HEK293 (cell line): ENCODE measurements around the gene KCND2.

Experiments used
- CTCF ChIA-PET: fragments of 350-600 bp; formaldehyde crosslinking; extraction: SDS; loops from one replicate; lab custom pipeline; 2021; ENCODE audit warnings: antibody characterized with exemption; lab: Yijun Ruan, JAX
- POLR2A ChIA-PET: fragments of 300-600 bp; formaldehyde crosslinking; extraction: SDS; loops from one replicate; lab custom pipeline; 2020; ENCODE audit warnings: antibody characterized with exemption, inconsistent platforms; lab: Yijun Ruan, JAX
- H3K27ac ChIP-seq: fragments of 200-500 bp; sonication (Bioruptor generic); 2 replicates; pipeline ENCODE4 v1.5.1; 2014; ENCODE audit warnings: low read depth, low read length, control low read depth, inconsistent platforms; ENCODE audit errors: extremely low read depth
- H3K36me3 ChIP-seq, 2 experiments: fragments of 200-500 bp in 1 of 2; sonication (Bioruptor generic) in 1 of 2; 1 replicate in 1 of 2; 2 replicates in 1 of 2; pipeline ENCODE4 v1.5.1; 2014 to 2017; ENCODE audit warnings: inconsistent platforms in 2 of 2, low read length in 2 of 2; ENCODE audit not compliant: control insufficient read depth in 2 of 2, insufficient read depth in 1 of 2
- H3K4me1 ChIP-seq: fragments of 200-500 bp; sonication (Bioruptor generic); 2 replicates; pipeline ENCODE4 v1.5.1; 2014; ENCODE audit warnings: mild to moderate bottlenecking, low read length, inconsistent platforms; ENCODE audit not compliant: control insufficient read depth, insufficient read depth
- H3K4me3 ChIP-seq: 2 replicates; pipeline ENCODE4 v1.5.1; 2011; ENCODE audit warnings: low read depth, mild to moderate bottlenecking, control low read depth, low read length, moderate library complexity
- H3K9me3 ChIP-seq: fragments of 200-500 bp; sonication (Bioruptor generic); 2 replicates; pipeline ENCODE4 v1.5.1; 2014; ENCODE audit warnings: low read depth, low read length, inconsistent platforms; ENCODE audit not compliant: control insufficient read depth, insufficient read depth
- GLIS1 ChIP-seq: fragments of 450-650 bp; formaldehyde crosslinking; IDR thresholded peaks from 2 replicates; pipeline ENCODE4 v1.5.1; 2016; ENCODE audit warnings: missing biosample characterization, missing genetic modification characterization
- PATZ1 ChIP-seq: fragments of 450-650 bp; formaldehyde crosslinking; IDR thresholded peaks from 2 replicates; pipeline ENCODE4 v1.5.1; 2016; ENCODE audit warnings: missing biosample characterization, missing genetic modification characterization
- PRDM4 ChIP-seq: fragments of 450-650 bp; formaldehyde crosslinking; IDR thresholded peaks from 2 replicates; pipeline ENCODE4 v1.5.1; 2017; ENCODE audit warnings: missing biosample characterization, missing genetic modification characterization
- SCRT1 ChIP-seq: fragments of 450-650 bp; formaldehyde crosslinking; IDR thresholded peaks from 2 replicates; pipeline ENCODE4 v1.5.1; 2016; ENCODE audit warnings: missing biosample characterization, missing genetic modification characterization, borderline replicate concordance
- SP3 ChIP-seq: fragments of 450-650 bp; formaldehyde crosslinking; IDR thresholded peaks from 2 replicates; pipeline ENCODE4 v1.5.1; 2016; ENCODE audit warnings: missing biosample characterization, missing genetic modification characterization
- YY1 ChIP-seq: fragments of 450-650 bp; formaldehyde crosslinking; IDR thresholded peaks from 2 replicates; pipeline ENCODE4 v1.5.1; 2018; ENCODE audit warnings: missing biosample characterization, missing genetic modification characterization
- ZBTB8A ChIP-seq: fragments of 450-650 bp; formaldehyde crosslinking; IDR thresholded peaks from 2 replicates; pipeline ENCODE4 v1.5.1; 2016; ENCODE audit warnings: missing biosample characterization, missing genetic modification characterization
- ZFP69B ChIP-seq: fragments of 450-650 bp; formaldehyde crosslinking; IDR thresholded peaks from 2 replicates; pipeline ENCODE4 v1.5.1; 2016; ENCODE audit warnings: missing biosample characterization, missing genetic modification characterization
- ZNF16 ChIP-seq: fragments of 450-650 bp; formaldehyde crosslinking; IDR thresholded peaks from 2 replicates; pipeline ENCODE4 v1.5.1; 2016; ENCODE audit warnings: low read depth, missing biosample characterization, missing genetic modification characterization
- ZNF174 ChIP-seq: fragments of 450-650 bp; formaldehyde crosslinking; IDR thresholded peaks from 2 replicates; pipeline ENCODE4 v1.5.0; 2017; ENCODE audit warnings: missing biosample characterization, mild to moderate bottlenecking, missing genetic modification characterization
- ZNF23 ChIP-seq: fragments of 450-650 bp; formaldehyde crosslinking; IDR thresholded peaks from 2 replicates; pipeline ENCODE4 v1.5.1; 2016; ENCODE audit warnings: missing biosample characterization, missing genetic modification characterization, borderline replicate concordance
- ZNF24 ChIP-seq: fragments of 450-650 bp; formaldehyde crosslinking; IDR thresholded peaks from 2 replicates; pipeline ENCODE4 v1.5.1; 2016; ENCODE audit warnings: missing biosample characterization, missing genetic modification characterization
- ZNF26 ChIP-seq: fragments of 450-650 bp; formaldehyde crosslinking; IDR thresholded peaks from 2 replicates; pipeline ENCODE4 v1.5.1; 2016; ENCODE audit warnings: missing biosample characterization, missing genetic modification characterization
- ZNF324 ChIP-seq: fragments of 450-650 bp; formaldehyde crosslinking; IDR thresholded peaks from 2 replicates; pipeline ENCODE4 v1.5.1; 2016; ENCODE audit warnings: missing biosample characterization, missing genetic modification characterization
- ZNF350 ChIP-seq: fragments of 450-650 bp; formaldehyde crosslinking; IDR thresholded peaks from 2 replicates; pipeline ENCODE4 v1.5.0; 2017; ENCODE audit warnings: missing biosample characterization, mild to moderate bottlenecking, missing genetic modification characterization
- ZNF394 ChIP-seq: fragments of 450-650 bp; formaldehyde crosslinking; IDR thresholded peaks from 2 replicates; pipeline ENCODE4 v1.5.1; 2016; ENCODE audit warnings: missing biosample characterization, missing genetic modification characterization, mild to moderate bottlenecking, moderate library complexity, borderline replicate concordance
- ZNF404 ChIP-seq: fragments of 450-650 bp; formaldehyde crosslinking; IDR thresholded peaks from 2 replicates; pipeline ENCODE4 v1.5.1; 2017; ENCODE audit warnings: missing biosample characterization, missing genetic modification characterization
- ZNF416 ChIP-seq: fragments of 450-650 bp; formaldehyde crosslinking; IDR thresholded peaks from 2 replicates; pipeline ENCODE4 v1.5.1; 2016; ENCODE audit warnings: missing biosample characterization, missing genetic modification characterization
- ZNF513 ChIP-seq: fragments of 450-650 bp; IDR thresholded peaks from 2 replicates; pipeline ENCODE4 v1.5.1; 2018; ENCODE audit warnings: missing biosample characterization, missing genetic modification characterization
- ZNF529 ChIP-seq: fragments of 450-650 bp; formaldehyde crosslinking; IDR thresholded peaks from 2 replicates; pipeline ENCODE4 v1.5.1; 2017; ENCODE audit warnings: missing genetic modification characterization, missing biosample characterization; ENCODE audit not compliant: insufficient replicate concordance
- ZNF548 ChIP-seq: fragments of 450-650 bp; formaldehyde crosslinking; IDR thresholded peaks from 2 replicates; pipeline ENCODE4 v1.5.1; 2016; ENCODE audit warnings: missing biosample characterization, missing genetic modification characterization
- ZNF76 ChIP-seq: fragments of 450-650 bp; formaldehyde crosslinking; IDR thresholded peaks from 2 replicates; pipeline ENCODE4; 2016; ENCODE audit warnings: low read depth, missing biosample characterization, missing genetic modification characterization, borderline replicate concordance
- ZSCAN23 ChIP-seq: fragments of 450-650 bp; formaldehyde crosslinking; IDR thresholded peaks from 2 replicates; pipeline ENCODE4 v1.5.1; 2016; ENCODE audit warnings: missing biosample characterization, missing genetic modification characterization
- TF ChIP-seq, protein P1 (sequence below): fragments of 450-650 bp; formaldehyde crosslinking; IDR thresholded peaks from 2 replicates; pipeline ENCODE4 v1.5.1; 2017; ENCODE audit warnings: missing biosample characterization, mild to moderate bottlenecking, missing genetic modification characterization, moderate library complexity
- TF ChIP-seq, protein P2 (sequence below): fragments of 450-650 bp; formaldehyde crosslinking; IDR thresholded peaks from 2 replicates; pipeline ENCODE4 v1.5.1; 2016; ENCODE audit warnings: missing biosample characterization, missing genetic modification characterization

KCND2 gene

DNA sequence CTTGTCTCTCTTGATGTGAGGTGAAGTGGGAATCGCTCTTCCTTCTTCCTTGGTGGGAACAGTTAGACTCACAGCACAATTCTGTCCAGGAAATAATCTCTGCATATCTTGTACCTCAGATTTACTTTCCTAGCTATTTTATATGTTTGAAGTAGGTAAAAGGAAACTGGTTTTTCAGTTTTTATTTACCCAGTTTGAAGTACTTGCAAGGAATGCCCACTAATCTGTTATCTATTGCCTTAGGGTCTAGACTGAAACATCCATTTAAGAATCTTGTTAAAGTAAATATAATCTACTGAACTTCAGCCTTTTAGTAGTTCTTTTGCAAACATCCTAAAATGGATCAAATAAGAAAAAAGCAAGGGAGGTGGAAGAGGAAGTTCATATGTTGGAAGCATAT is 229.8 kb downstream of the KCND2 start:
- no peak for TF ChIP-seq ZNF529 (tag by site-specific recombination)
- TF ChIP-seq SCRT1 (tag by site-specific recombination) = no peak
- TF ChIP-seq ZNF416 (tag by site-specific recombination) = no peak
- no peak for TF ChIP-seq ZNF394 (tag by site-specific recombination)
- TF ChIP-seq SP3 (tag by site-specific recombination) = no peak
- TF ChIP-seq ZNF26 (tag by site-specific recombination) = no peak
- no peak for TF ChIP-seq ZNF324 (tag by site-specific recombination)
- TF ChIP-seq ZNF174 (tag by site-specific recombination) = no peak
- no peak for TF ChIP-seq ZSCAN23 (tag by site-specific recombination)
- TF ChIP-seq ZNF23 (tag by site-specific recombination) = no peak
- TF ChIP-seq ZBTB8A (tag by site-specific recombination) = no peak
- Histone ChIP-seq H3K36me3 (no peaks in the 10 kb centered on the region), H3K4me3 (no peak overlapping the region), H3K27ac (no peak overlapping the region), H3K9me3 (no peaks in the 10 kb centered on the region), H3K4me1 (no peaks in the 10 kb centered on the region)
- CTCF ChIA-PET = no interaction called here
- POLR2A ChIA-PET = no interaction called here

DNA sequence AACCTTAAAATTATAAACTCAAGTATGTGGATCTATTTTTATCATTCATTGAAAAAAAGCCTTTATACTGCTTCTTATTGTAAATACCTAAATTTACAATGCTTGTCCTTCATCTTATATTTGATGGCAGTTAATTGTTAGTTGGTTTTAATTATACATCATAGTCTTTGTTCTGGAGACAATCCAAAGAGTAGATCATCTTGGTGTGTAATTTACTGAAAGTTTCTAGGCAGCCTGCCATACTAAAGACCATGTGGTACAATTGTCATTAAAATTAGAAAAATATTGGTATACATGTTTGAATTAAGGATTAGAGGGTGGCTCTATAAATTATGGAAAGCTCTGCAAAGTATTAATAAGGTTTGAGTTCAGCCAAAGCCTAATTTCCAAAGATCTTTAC is 231.4 kb downstream of the KCND2 start:
- no peaks in the 10 kb centered on the region for H3K4me1 ChIP-seq
- ChIA-PET POLR2A (no interaction called here), CTCF (no interaction called here)
- no peak overlapping the region for H3K27ac ChIP-seq
- H3K9me3 ChIP-seq = no peaks in the 10 kb centered on the region
- H3K36me3 ChIP-seq = no peaks in the 10 kb centered on the region
- no peak overlapping the region for H3K4me3 ChIP-seq
- TF ChIP-seq GLIS1 (tag by site-specific recombination) (no peak), ZNF548 (tag by site-specific recombination) (no peak), YY1 (no peak), ZNF404 (tag by site-specific recombination) (no peak), PRDM4 (tag by site-specific recombination) (no peak), ZFP69B (tag by site-specific recombination) (no peak), ZNF394 (tag by site-specific recombination) (no peak), ZNF16 (tag by site-specific recombination) (no peak), ZNF350 (tag by site-specific recombination) (no peak), ZNF513 (tag by site-specific recombination) (no peak), ZNF76 (tag by site-specific recombination) (no peak), ZNF24 (no peak), PATZ1 (tag by site-specific recombination) (no peak)
- TF ChIP-seq, protein P1, sequence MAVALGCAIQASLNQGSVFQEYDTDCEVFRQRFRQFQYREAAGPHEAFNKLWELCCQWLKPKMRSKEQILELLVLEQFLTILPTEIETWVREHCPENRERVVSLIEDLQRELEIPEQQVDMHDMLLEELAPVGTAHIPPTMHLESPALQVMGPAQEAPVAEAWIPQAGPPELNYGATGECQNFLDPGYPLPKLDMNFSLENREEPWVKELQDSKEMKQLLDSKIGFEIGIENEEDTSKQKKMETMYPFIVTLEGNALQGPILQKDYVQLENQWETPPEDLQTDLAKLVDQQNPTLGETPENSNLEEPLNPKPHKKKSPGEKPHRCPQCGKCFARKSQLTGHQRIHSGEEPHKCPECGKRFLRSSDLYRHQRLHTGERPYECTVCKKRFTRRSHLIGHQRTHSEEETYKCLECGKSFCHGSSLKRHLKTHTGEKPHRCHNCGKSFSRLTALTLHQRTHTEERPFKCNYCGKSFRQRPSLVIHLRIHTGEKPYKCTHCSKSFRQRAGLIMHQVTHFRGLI (tag by site-specific recombination) = no peak
- TF ChIP-seq, protein P2, sequence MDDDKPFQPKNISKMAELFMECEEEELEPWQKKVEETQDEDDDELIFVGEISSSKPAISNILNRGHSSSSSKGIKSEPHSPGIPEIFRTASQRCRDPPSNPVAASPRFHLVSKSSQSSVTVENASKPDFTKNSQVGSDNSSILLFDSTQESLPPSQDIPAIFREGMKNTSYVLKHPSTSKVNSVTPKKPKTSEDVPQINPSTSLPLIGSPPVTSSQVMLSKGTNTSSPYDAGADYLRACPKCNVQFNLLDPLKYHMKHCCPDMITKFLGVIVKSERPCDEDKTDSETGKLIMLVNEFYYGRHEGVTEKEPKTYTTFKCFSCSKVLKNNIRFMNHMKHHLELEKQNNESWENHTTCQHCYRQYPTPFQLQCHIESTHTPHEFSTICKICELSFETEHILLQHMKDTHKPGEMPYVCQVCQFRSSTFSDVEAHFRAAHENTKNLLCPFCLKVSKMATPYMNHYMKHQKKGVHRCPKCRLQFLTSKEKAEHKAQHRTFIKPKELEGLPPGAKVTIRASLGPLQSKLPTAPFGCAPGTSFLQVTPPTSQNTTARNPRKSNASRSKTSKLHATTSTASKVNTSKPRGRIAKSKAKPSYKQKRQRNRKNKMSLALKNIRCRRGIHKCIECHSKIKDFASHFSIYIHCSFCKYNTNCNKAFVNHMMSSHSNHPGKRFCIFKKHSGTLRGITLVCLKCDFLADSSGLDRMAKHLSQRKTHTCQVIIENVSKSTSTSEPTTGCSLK (tag by site-specific recombination) = no peak
